ENCODE data around the gene RILPL2.
"Not testable (repeated sequence)": the region's sequence is repeated elsewhere in the genome, so short reads cannot be mapped to it uniquely, and the experiment has no call there.

RILPL2 gene

GRCh38 chr12:123481251-123481650, 44.8 kb upstream of the RILPL2 start:
- WGBS = 97% methylated on average over 4 of the region's 5 CpGs
- not testable (repeated sequence) for H3K27ac ChIP-seq (ENCODE audit: low read length, poor library complexity, severe bottlenecking); DNase-seq; H3K4ac ChIP-seq (ENCODE audit: low read depth in 1 of 2, low read length in 2 of 2); H3K4me3 ChIP-seq (ENCODE audit: insufficient read depth in 1 of 2, low read depth in 1 of 2, low read length in 2 of 2); H3K23ac ChIP-seq (ENCODE audit: low read length in 2 of 2); H2BK12ac ChIP-seq (ENCODE audit: low read length in 2 of 2); H2AFZ ChIP-seq (ENCODE audit: low read depth, low read length); H2BK120ac ChIP-seq (ENCODE audit: low read depth, low read length); H3K9ac ChIP-seq (ENCODE audit: low read length); H2AK5ac ChIP-seq (ENCODE audit: low read length, severe bottlenecking); H4K8ac ChIP-seq (ENCODE audit: low read length); H3K9me3 ChIP-seq (ENCODE audit: control insufficient read depth, low read length); H2BK15ac ChIP-seq (ENCODE audit: low read depth, poor library complexity, severe bottlenecking); H3K18ac ChIP-seq (ENCODE audit: low read depth in 1 of 2, low read length in 2 of 2); H2BK5ac ChIP-seq (ENCODE audit: low read depth, low read length, poor library complexity, severe bottlenecking); H3K79me1 ChIP-seq (replicated peaks; ENCODE audit: low read length, poor library complexity, severe bottlenecking); H4K91ac ChIP-seq (ENCODE audit: low read length); H3K27me3 ChIP-seq (ENCODE audit: control insufficient read depth in 1 of 2, insufficient read depth in 1 of 2, low read length in 2 of 2); H3K14ac ChIP-seq (ENCODE audit: low read length in 2 of 2); H3K4me2 ChIP-seq (ENCODE audit: low read length, poor library complexity, severe bottlenecking)
- peaks cover 54 to 66% of the 10 kb centered on the region in 2 experiments for H3K36me3 ChIP-seq (ENCODE audit: control insufficient read depth in 1 of 2, insufficient read depth in 2 of 2, low read depth in 1 of 2, low read length in 2 of 2)
- peaks cover 24% of the 10 kb centered on the region for H3K4me1 ChIP-seq (ENCODE audit: control insufficient read depth, insufficient read depth, low read depth, low read length)

GRCh38 chr12:123479442-123480180, 43.1 kb upstream of the RILPL2 start:
- Histone ChIP-seq H3K79me1 (replicated peaks; ENCODE audit: low read length, poor library complexity, severe bottlenecking) (peaks cover 7% of the 10 kb centered on the region), H2BK15ac (ENCODE audit: low read depth, poor library complexity, severe bottlenecking) (no peak overlapping the region), H4K8ac (ENCODE audit: low read length) (no peak overlapping the region), H3K9me3 (ENCODE audit: control insufficient read depth, low read length) (no peaks in the 10 kb centered on the region), H2BK12ac (ENCODE audit: low read length in 2 of 2) (no peak overlapping the region), H2AK5ac (ENCODE audit: low read length, severe bottlenecking) (peak overlapping the region; percentile 70), H3K9ac (ENCODE audit: low read length) (no peak overlapping the region), H2AFZ (ENCODE audit: low read depth, low read length) (no peak overlapping the region), H3K4ac (ENCODE audit: low read depth in 1 of 2, low read length in 2 of 2) (no peak overlapping the region), H3K4me1 (ENCODE audit: control insufficient read depth, insufficient read depth, low read depth, low read length) (peaks cover 27% of the 10 kb centered on the region), H3K27ac (ENCODE audit: low read length, poor library complexity, severe bottlenecking) (no peak overlapping the region), H2BK120ac (ENCODE audit: low read depth, low read length) (no peak overlapping the region), H3K27me3 (ENCODE audit: control insufficient read depth in 1 of 2, insufficient read depth in 1 of 2, low read length in 2 of 2) (no peaks in the 10 kb centered on the region), H3K14ac (ENCODE audit: low read length in 2 of 2) (no peak overlapping the region), H4K91ac (ENCODE audit: low read length) (no peak overlapping the region), H3K23ac (ENCODE audit: low read length in 2 of 2) (no peak overlapping the region), H3K4me2 (ENCODE audit: low read length, poor library complexity, severe bottlenecking) (no peak overlapping the region), H3K4me3 (ENCODE audit: insufficient read depth in 1 of 2, low read depth in 1 of 2, low read length in 2 of 2) (no peak overlapping the region), H3K18ac (ENCODE audit: low read depth in 1 of 2, low read length in 2 of 2) (no peak overlapping the region), H2BK5ac (ENCODE audit: low read depth, low read length, poor library complexity, severe bottlenecking) (no peak overlapping the region), H3K36me3 (ENCODE audit: control insufficient read depth in 1 of 2, insufficient read depth in 2 of 2, low read depth in 1 of 2, low read length in 2 of 2) (peaks cover 52 to 68% of the 10 kb centered on the region in 2 experiments)
- WGBS = 96% methylated on average over 14 of the region's 14 CpGs
- no peak for DNase-seq

GRCh38 chr12:123478762-123479161, 42.3 kb upstream of the RILPL2 start:
- Histone ChIP-seq H2BK5ac (ENCODE audit: low read depth, low read length, poor library complexity, severe bottlenecking) (no peak overlapping the region), H3K79me1 (replicated peaks; ENCODE audit: low read length, poor library complexity, severe bottlenecking) (peaks cover 9% of the 10 kb centered on the region), H3K4me1 (ENCODE audit: control insufficient read depth, insufficient read depth, low read depth, low read length) (peaks cover 25% of the 10 kb centered on the region), H3K9ac (ENCODE audit: low read length) (no peak overlapping the region), H3K4ac (ENCODE audit: low read depth in 1 of 2, low read length in 2 of 2) (no peak overlapping the region), H3K36me3 (ENCODE audit: control insufficient read depth in 1 of 2, insufficient read depth in 2 of 2, low read depth in 1 of 2, low read length in 2 of 2) (peaks cover 49 to 65% of the 10 kb centered on the region in 2 experiments), H2BK12ac (ENCODE audit: low read length in 2 of 2) (no peak overlapping the region), H3K23ac (ENCODE audit: low read length in 2 of 2) (no peak overlapping the region), H4K91ac (ENCODE audit: low read length) (no peak overlapping the region), H3K27me3 (ENCODE audit: control insufficient read depth in 1 of 2, insufficient read depth in 1 of 2, low read length in 2 of 2) (no peaks in the 10 kb centered on the region), H3K4me3 (ENCODE audit: insufficient read depth in 1 of 2, low read depth in 1 of 2, low read length in 2 of 2) (no peak overlapping the region), H4K8ac (ENCODE audit: low read length) (no peak overlapping the region), H3K14ac (ENCODE audit: low read length in 2 of 2) (no peak overlapping the region), H3K18ac (ENCODE audit: low read depth in 1 of 2, low read length in 2 of 2) (no peak overlapping the region), H2AK5ac (ENCODE audit: low read length, severe bottlenecking) (peak overlapping the region; percentile 14), H3K27ac (ENCODE audit: low read length, poor library complexity, severe bottlenecking) (peak overlapping the region; percentile 9), H2BK15ac (ENCODE audit: low read depth, poor library complexity, severe bottlenecking) (no peak overlapping the region), H2BK120ac (ENCODE audit: low read depth, low read length) (no peak overlapping the region), H3K4me2 (ENCODE audit: low read length, poor library complexity, severe bottlenecking) (no peak overlapping the region), H2AFZ (ENCODE audit: low read depth, low read length) (no peak overlapping the region), H3K9me3 (ENCODE audit: control insufficient read depth, low read length) (no peaks in the 10 kb centered on the region)
- DNase-seq = no peak
- 90% methylated on average over 10 of the region's 10 CpGs for WGBS

DNA sequence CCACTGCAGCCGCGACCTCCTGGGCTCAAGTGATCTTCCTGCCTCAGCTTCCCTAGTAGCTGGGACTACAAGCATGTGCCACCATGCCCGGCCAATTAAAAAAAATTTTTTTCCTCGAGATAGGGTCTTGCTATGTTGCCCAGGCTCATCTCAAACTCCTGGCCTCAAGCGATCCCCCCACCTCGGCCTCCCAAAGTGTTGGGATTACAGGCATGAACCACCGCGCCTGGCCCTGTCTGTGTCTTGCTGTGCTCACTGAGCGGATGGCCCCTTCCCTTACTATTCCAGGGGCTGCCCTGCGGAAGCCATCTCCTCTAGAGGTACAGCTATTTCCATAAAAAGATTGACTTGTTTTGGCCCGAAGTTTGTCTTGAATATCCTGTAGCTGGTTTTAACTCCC, 41.6 kb upstream of the RILPL2 start:
- no peak overlapping the region for H2BK12ac ChIP-seq (ENCODE audit: low read length in 2 of 2)
- no peak overlapping the region for H2BK5ac ChIP-seq (ENCODE audit: low read depth, low read length, poor library complexity, severe bottlenecking)
- H3K14ac ChIP-seq (ENCODE audit: low read length in 2 of 2) = no peak overlapping the region
- no peak overlapping the region for H3K4me2 ChIP-seq (ENCODE audit: low read length, poor library complexity, severe bottlenecking)
- H4K91ac ChIP-seq (ENCODE audit: low read length) = no peak overlapping the region
- H3K9ac ChIP-seq (ENCODE audit: low read length) = no peak overlapping the region
- H3K27ac ChIP-seq (ENCODE audit: low read length, poor library complexity, severe bottlenecking) = no peak overlapping the region
- no peak overlapping the region for H2BK120ac ChIP-seq (ENCODE audit: low read depth, low read length)
- H4K8ac ChIP-seq (ENCODE audit: low read length) = no peak overlapping the region
- no peak overlapping the region for H2AK5ac ChIP-seq (ENCODE audit: low read length, severe bottlenecking)
- H2BK15ac ChIP-seq (ENCODE audit: low read depth, poor library complexity, severe bottlenecking) = no peak overlapping the region
- H3K27me3 ChIP-seq (ENCODE audit: control insufficient read depth in 1 of 2, insufficient read depth in 1 of 2, low read length in 2 of 2) = no peaks in the 10 kb centered on the region
- no peak overlapping the region for H3K4me3 ChIP-seq (ENCODE audit: insufficient read depth in 1 of 2, low read depth in 1 of 2, low read length in 2 of 2)
- no peak overlapping the region for H2AFZ ChIP-seq (ENCODE audit: low read depth, low read length)
- H3K36me3 ChIP-seq (ENCODE audit: control insufficient read depth in 1 of 2, insufficient read depth in 2 of 2, low read depth in 1 of 2, low read length in 2 of 2) = peaks cover 46 to 59% of the 10 kb centered on the region in 2 experiments
- peaks cover 21% of the 10 kb centered on the region for H3K4me1 ChIP-seq (ENCODE audit: control insufficient read depth, insufficient read depth, low read depth, low read length)
- H3K4ac ChIP-seq (ENCODE audit: low read depth in 1 of 2, low read length in 2 of 2) = no peak overlapping the region
- 97% methylated on average over 11 of the region's 11 CpGs for WGBS
- peaks cover 9% of the 10 kb centered on the region for H3K79me1 ChIP-seq (replicated peaks; ENCODE audit: low read length, poor library complexity, severe bottlenecking)
- H3K23ac ChIP-seq (ENCODE audit: low read length in 2 of 2) = no peak overlapping the region
- H3K18ac ChIP-seq (ENCODE audit: low read depth in 1 of 2, low read length in 2 of 2) = no peak overlapping the region
- no peaks in the 10 kb centered on the region for H3K9me3 ChIP-seq (ENCODE audit: control insufficient read depth, low read length)
- DNase-seq = no peak
